H1 (cell line): ENCODE results near the gene KCNT1. TPM values are rescaled to one million over a fixed set of nuclear protein-coding genes. Genes with fewer than 3 reads are reported as not detected.

Experiments used
- CTCF ChIA-PET: fragments of 300-600 bp; sonication (Branson Sonifier 250); formaldehyde crosslinking; loops from one replicate; lab custom pipeline; 2021; ENCODE audit not compliant: partially characterized antibody; lab: Charles Lee
- POLR2A ChIA-PET: fragments of 300-600 bp; sonication (Branson Sonifier 250); formaldehyde crosslinking; loops from one replicate; lab custom pipeline; 2021; ENCODE audit warnings: inconsistent platforms; ENCODE audit not compliant: partially characterized antibody; lab: Charles Lee
- DNase-seq, 2 experiments: peaks; one replicate each; pipeline versions ENCODE4 v3.0.0 to v3.0.0-alpha.2; 2010 to 2022; ENCODE audit warnings: low spot score in 2 of 2, low read depth in 1 of 2, mixed read lengths in 1 of 2
- FAIRE-seq: peaks from 2 replicates; lab custom pipeline; 2011; peaks lifted over from hg19 to GRCh38; lab: Jason Lieb, UNC
- H2AFZ ChIP-seq: 2 replicates; pipeline ENCODE4 v1.8.1; 2012; ENCODE audit warnings: low read length, inconsistent platforms
- H2AK5ac ChIP-seq: 2 replicates; pipeline ENCODE4 v1.6.1; 2013; ENCODE audit warnings: low read depth, low read length
- H2BK120ac ChIP-seq: replicated peaks from 2 replicates; pipeline ENCODE3; 2013; ENCODE audit warnings: low read depth, low read length, inconsistent platforms
- H2BK12ac ChIP-seq: 2 replicates; pipeline ENCODE4 v1.6.1; 2013; ENCODE audit warnings: low read depth, low read length
- H2BK15ac ChIP-seq: 2 replicates; pipeline ENCODE4 v1.6.1; 2013; ENCODE audit warnings: low read length
- H2BK20ac ChIP-seq: 2 replicates; pipeline ENCODE4 v1.6.1; 2013; ENCODE audit warnings: low read length
- H2BK5ac ChIP-seq: 2 replicates; pipeline ENCODE4 v1.6.1; 2013; ENCODE audit warnings: low read depth, low read length
- H3K14ac ChIP-seq: 2 replicates; pipeline ENCODE4 v1.6.1; 2013; ENCODE audit warnings: inconsistent platforms; ENCODE audit not compliant: insufficient read length
- H3K18ac ChIP-seq: 2 replicates; pipeline ENCODE4 v1.6.1; 2013; ENCODE audit warnings: low read length; ENCODE audit errors: extremely low read depth
- H3K23ac ChIP-seq: 2 replicates; pipeline ENCODE4 v1.6.1; 2013; ENCODE audit warnings: inconsistent platforms; ENCODE audit not compliant: insufficient read length
- H3K23me2 ChIP-seq: 2 replicates; pipeline ENCODE4 v1.6.1; 2013; ENCODE audit warnings: low read depth, low read length
- H3K27ac ChIP-seq: 2 replicates; pipeline ENCODE4 v1.6.1; 2011; ENCODE audit warnings: low read depth, low read length, inconsistent platforms
- H3K27me3 ChIP-seq, 4 experiments: replicated peaks in 1 of 4; 1 replicate in 1 of 4; 2 replicates in 3 of 4; pipeline versions ENCODE4 v1.6.1 to v1.8.1; 2011 to 2013; ENCODE audit warnings: low read length in 3 of 4, mild to moderate bottlenecking in 3 of 4, inconsistent platforms in 2 of 4, mixed read lengths in 2 of 4, moderate library complexity in 1 of 4; ENCODE audit not compliant: control insufficient read depth in 3 of 4, insufficient read depth in 3 of 4; ENCODE audit errors: extremely low read depth in 1 of 4
- H3K36me3 ChIP-seq, 4 experiments: 2 replicates each; pipeline versions ENCODE4 v1.6.1 to v1.8.1; 2011 to 2013; ENCODE audit warnings: mild to moderate bottlenecking in 4 of 4, low read length in 3 of 4, moderate library complexity in 2 of 4, control low read depth in 1 of 4, inconsistent platforms in 1 of 4; ENCODE audit not compliant: insufficient read depth in 4 of 4, control insufficient read depth in 2 of 4
- H3K4ac ChIP-seq: replicated peaks from 2 replicates; pipeline ENCODE3; 2013; ENCODE audit warnings: low read length, low read depth, mixed read lengths, inconsistent platforms; ENCODE audit not compliant: insufficient read length
- H3K4me1 ChIP-seq, 4 experiments: replicated peaks in 1 of 4; 1 replicate in 1 of 4; 2 replicates in 3 of 4; pipeline versions ENCODE4 v1.6.1 to v1.8.1; 2011 to 2013; ENCODE audit warnings: low read length in 3 of 4, inconsistent platforms in 2 of 4, mixed read lengths in 1 of 4; ENCODE audit not compliant: insufficient read depth in 4 of 4, control insufficient read depth in 3 of 4
- H3K4me2 ChIP-seq, 2 experiments: 2 replicates each; pipeline versions ENCODE4 v1.6.1 to v1.8.1; 2011 to 2013; ENCODE audit warnings: low read depth in 2 of 2, low read length in 2 of 2, control low read depth in 1 of 2, inconsistent platforms in 1 of 2, mild to moderate bottlenecking in 1 of 2; ENCODE audit not compliant: insufficient read depth in 1 of 2
- H3K4me3 ChIP-seq, 4 experiments: fragments of 200-600, 300-600 bp in 1 of 4; sonication (generic), shearing (Covaris generic), sonication (Bioruptor Twin) in 1 of 4; 2 replicates each; pipeline versions ENCODE4 v1.5.1 to v1.8.1; 2011 to 2016; ENCODE audit warnings: low read length in 4 of 4, low read depth in 3 of 4, control low read depth in 2 of 4, inconsistent platforms in 2 of 4, mild to moderate bottlenecking in 2 of 4, mixed read lengths in 1 of 4, moderate library complexity in 1 of 4; ENCODE audit not compliant: insufficient read depth in 2 of 4; ENCODE audit errors: extremely low read depth in 1 of 4
- H3K56ac ChIP-seq: replicated peaks from 2 replicates; pipeline ENCODE3; 2013; ENCODE audit warnings: low read depth, mild to moderate bottlenecking, mixed read lengths, low read length, inconsistent platforms; ENCODE audit not compliant: insufficient read length
- H3K79me1 ChIP-seq: 2 replicates; pipeline ENCODE4 v1.6.1; 2013; ENCODE audit warnings: low read depth, low read length, control low read depth
- H3K79me2 ChIP-seq, 2 experiments: 2 replicates each; pipeline versions ENCODE4 v1.6.1 to v1.8.1; 2012 to 2013; ENCODE audit warnings: low read length in 2 of 2, mild to moderate bottlenecking in 2 of 2, inconsistent platforms in 1 of 2; ENCODE audit not compliant: insufficient read depth in 2 of 2, control insufficient read depth in 1 of 2
- H3K9ac ChIP-seq, 4 experiments: replicated peaks in 1 of 4; 1 replicate in 1 of 4; 2 replicates in 3 of 4; pipeline versions ENCODE4 v1.6.1 to v1.8.1; 2011 to 2013; ENCODE audit warnings: low read depth in 3 of 4, low read length in 3 of 4, control low read depth in 2 of 4, mild to moderate bottlenecking in 2 of 4, moderate library complexity in 2 of 4, inconsistent platforms in 1 of 4; ENCODE audit errors: extremely low read depth in 1 of 4
- H3K9me3 ChIP-seq, 2 experiments: 2 replicates each; pipeline versions ENCODE4 v1.6.1 to v1.8.1; 2012 to 2013; ENCODE audit warnings: mild to moderate bottlenecking in 2 of 2, moderate library complexity in 2 of 2, control low read depth in 1 of 2, inconsistent platforms in 1 of 2, low read depth in 1 of 2, low read length in 1 of 2, mixed read lengths in 1 of 2; ENCODE audit not compliant: insufficient read depth in 2 of 2
- H4K20me1 ChIP-seq, 2 experiments: replicated peaks in 1 of 2; 2 replicates each; pipeline versions ENCODE3 to v1.8.1; 2011 to 2013; ENCODE audit warnings: inconsistent platforms in 2 of 2, low read length in 2 of 2, mild to moderate bottlenecking in 1 of 2; ENCODE audit not compliant: insufficient read depth in 2 of 2, control insufficient read depth in 1 of 2
- H4K5ac ChIP-seq: 2 replicates; pipeline ENCODE4 v1.6.1; 2013; ENCODE audit warnings: low read length, low read depth, mixed read lengths, inconsistent platforms; ENCODE audit not compliant: insufficient read length
- H4K8ac ChIP-seq: 2 replicates; pipeline ENCODE4 v1.8.0; 2013; ENCODE audit warnings: mild to moderate bottlenecking, moderate library complexity, low read length, inconsistent platforms; ENCODE audit not compliant: insufficient read depth; ENCODE audit errors: extremely low read depth
- H4K91ac ChIP-seq: replicated peaks from 2 replicates; pipeline ENCODE3; 2013; ENCODE audit warnings: low read length, mixed read lengths, inconsistent platforms; ENCODE audit not compliant: insufficient read length
- CBX8 ChIP-seq: fragments of 300-800, 300-1000 bp; sonication (generic); IDR thresholded peaks from 2 replicates; pipeline ENCODE4 v1.7.1; 2016; ENCODE audit warnings: low read depth, low read length, borderline replicate concordance
- KDM4A ChIP-seq: IDR thresholded peaks from one replicate; pipeline ENCODE4 v1.7.1; 2012; ENCODE audit warnings: low read depth, mild to moderate bottlenecking, moderate library complexity, low read length, inconsistent platforms; ENCODE audit not compliant: severe bottlenecking
- RNF2 ChIP-seq: fragments of 200-900, 300-1000 bp; sonication (generic); IDR thresholded peaks from 2 replicates; pipeline ENCODE4 v1.7.1; 2016; ENCODE audit warnings: borderline replicate concordance, low read depth, mild to moderate bottlenecking, antibody characterized with exemption, low read length; ENCODE audit not compliant: poor library complexity, severe bottlenecking; ENCODE audit errors: missing control alignments
- SRF ChIP-seq: IDR thresholded peaks from 2 replicates; pipeline ENCODE4 v1.6.1; 2011; ENCODE audit warnings: mild to moderate bottlenecking, low read depth, low read length, moderate library complexity
- SUZ12 ChIP-seq: fragments of 200-600 bp; sonication (generic); IDR thresholded peaks from 2 replicates; pipeline ENCODE4 v1.6.1; 2012; ENCODE audit warnings: mild to moderate bottlenecking, inconsistent platforms, low read length, moderate library complexity, mixed read lengths
- TCF12 ChIP-seq: IDR thresholded peaks from 2 replicates; pipeline ENCODE4 v1.6.1; 2011; ENCODE audit warnings: low read depth, mild to moderate bottlenecking, low read length
- WGBS, 2 experiments: shearing (Covaris generic) in 1 of 2; methylation state at CpG; one replicate each; pipeline versions ENCODE4 v1.1.6 to v1.1.7; 2013 to 2015; ENCODE audit warnings: low lambda C conversion rate in 2 of 2, mixed read lengths in 2 of 2, inconsistent platforms in 1 of 2, low coverage in 1 of 2, missing lambda C conversion rate in 1 of 2; ENCODE audit not compliant: insufficient replicate concordance in 2 of 2, insufficient coverage in 1 of 2, insufficient read length in 1 of 2; ENCODE audit errors: extremely low coverage in 1 of 2, missing lambda C conversion rate in 1 of 2; 5-methylcytosine and 5-hydroxymethylcytosine counted together
- polyA plus RNA-seq, 7 experiments: library from polyadenylated mRNA; depleted of rRNA in 3 of 7; stranded (reverse) in 5 of 7; unstranded in 2 of 7; fragments of >200 nt in 5 of 7; fragments of 200-250 nt in 2 of 7; gene quantifications; 1 replicate in 5 of 7; 2 replicates in 1 of 7; 4 replicates in 1 of 7; pipeline versions ENCODE4 v1.2.1 to v1.2.3, GENCODE V29; 2011 to 2013; ENCODE audit warnings: missing spikeins in 2 of 7, mixed read lengths in 2 of 7
- total RNA-seq: library from RNA; stranded (reverse); fragmentation: NEBNext Ultra II Directional; extraction: Animal tissue kit (Norgen Biotek cat#: 25700); gene quantifications from 2 replicates; pipeline ENCODE4 v1.2.1, GENCODE V29; 2021
- TF ChIP-seq, protein P1 (sequence below): IDR thresholded peaks from 2 replicates; pipeline ENCODE4 v1.6.1; 2011; ENCODE audit warnings: low read length, improper control_type of control experiment
- TF ChIP-seq, protein P2 (sequence below), 3 experiments: IDR thresholded peaks; 1 replicate in 2 of 3; 2 replicates in 1 of 3; pipeline versions ENCODE4 v1.5.1 to v1.6.1; 2011; ENCODE audit warnings: low read length in 3 of 3, mild to moderate bottlenecking in 3 of 3, inconsistent platforms in 2 of 3, low read depth in 1 of 3, moderate library complexity in 1 of 3; ENCODE audit not compliant: insufficient read depth in 1 of 3; ENCODE audit errors: control extremely low read depth in 1 of 3

KCNT1 gene
- total and polyA plus RNA-seq, 2 of the 8 experiments (the other 6 are each of a cell fraction or from before 2014, with no cell fraction given), result 0.13 to 0.20 TPM

DNA sequence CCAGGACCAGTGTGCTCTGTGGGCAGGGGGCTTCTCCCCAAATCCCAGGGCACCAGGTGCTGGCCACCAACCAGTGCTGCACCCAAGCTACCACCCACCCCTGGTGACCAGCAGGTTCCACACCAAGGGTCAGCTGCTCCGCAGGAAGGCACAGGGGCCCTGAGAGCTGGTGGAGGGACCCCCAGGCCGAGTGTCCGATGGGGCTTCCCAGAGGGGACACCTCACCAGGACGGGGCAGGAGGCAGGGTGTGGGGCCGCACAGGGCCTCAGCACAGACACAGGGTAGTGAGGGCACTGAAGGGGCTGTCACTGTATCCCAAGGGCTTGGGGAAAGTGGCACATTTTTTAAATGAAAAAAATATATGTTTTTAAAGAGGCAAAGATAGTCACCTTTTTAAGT lies 20.8 kb upstream of the KCNT1 start:
- H3K23ac ChIP-seq, result no peak overlapping the region
- 0 out of 2 replicates have a peak overlapping the region, but pooled peaks have one; percentile 50 for H2BK12ac ChIP-seq
- no peak overlapping the region for H3K4me3 ChIP-seq
- H2AK5ac ChIP-seq, result peak overlapping the region; percentile 82; the same call in 1 of the 2 replicates
- H3K4me2 ChIP-seq, result no peak overlapping the region
- POLR2A ChIA-PET, result interaction anchor here (1.4 kb wide), 1 partner anchor 9 kb away, joined by 6 read pairs; no protein-coding TSS in a partner anchor
- no peak overlapping the region for H2AFZ ChIP-seq
- no peak overlapping the region for H4K5ac ChIP-seq
- no peak overlapping the region; the same call in 1 of the 2 replicates for H3K18ac ChIP-seq
- no peak overlapping the region for H4K8ac ChIP-seq
- peak overlapping the region; percentile 66; the same call in 1 of the 2 replicates for H2BK5ac ChIP-seq
- no peaks in the 10 kb centered on the region for H3K23me2 ChIP-seq
- H3K79me1 ChIP-seq, result no peaks in the 10 kb centered on the region
- no peak overlapping the region for H3K14ac ChIP-seq
- H2BK20ac ChIP-seq, result peak overlapping the region; percentile 90; the same call in 1 of the 2 replicates
- WGBS, 2 experiments, result 86% methylated on average over 5 of the region's 5 CpGs; no CpG with 5 or more reads in 1 of the 2 experiments
- H3K9me3 ChIP-seq, result peaks cover 3 to 5% of the 10 kb centered on the region in 2 experiments; a peak in 1 of 4 replicates
- no peak overlapping the region for H2BK15ac ChIP-seq
- no peak overlapping the region for H3K56ac ChIP-seq
- no peak overlapping the region for H3K27ac ChIP-seq
- H4K20me1 ChIP-seq, result no peaks in the 10 kb centered on the region
- H3K4me1 ChIP-seq, result peaks cover 0 to 13% (median 2%) of the 10 kb centered on the region in 4 experiments; a peak in 4 of 7 replicates
- FAIRE-seq (no peak), DNase-seq (no peak)
- no peak overlapping the region for H3K4ac ChIP-seq
- CTCF ChIA-PET, result interaction anchor here (1.0 to 2.8 kb wide), 3 partner anchors 9 to 78 kb away, joined by 3 to 10 read pairs (median 3); no protein-coding TSS in a partner anchor
- no peak overlapping the region for H3K9ac ChIP-seq
- H4K91ac ChIP-seq, result no peak overlapping the region
- H3K27me3 ChIP-seq, result no peaks in the 10 kb centered on the region; a peak in 1 of 7 replicates
- H3K36me3 ChIP-seq, result no peaks in the 10 kb centered on the region
- H3K79me2 ChIP-seq, result no peaks in the 10 kb centered on the region
- no peak overlapping the region for H2BK120ac ChIP-seq
- TF ChIP-seq, protein P1, sequence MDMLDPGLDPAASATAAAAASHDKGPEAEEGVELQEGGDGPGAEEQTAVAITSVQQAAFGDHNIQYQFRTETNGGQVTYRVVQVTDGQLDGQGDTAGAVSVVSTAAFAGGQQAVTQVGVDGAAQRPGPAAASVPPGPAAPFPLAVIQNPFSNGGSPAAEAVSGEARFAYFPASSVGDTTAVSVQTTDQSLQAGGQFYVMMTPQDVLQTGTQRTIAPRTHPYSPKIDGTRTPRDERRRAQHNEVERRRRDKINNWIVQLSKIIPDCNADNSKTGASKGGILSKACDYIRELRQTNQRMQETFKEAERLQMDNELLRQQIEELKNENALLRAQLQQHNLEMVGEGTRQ, result no peak
- TF ChIP-seq, protein P2, sequence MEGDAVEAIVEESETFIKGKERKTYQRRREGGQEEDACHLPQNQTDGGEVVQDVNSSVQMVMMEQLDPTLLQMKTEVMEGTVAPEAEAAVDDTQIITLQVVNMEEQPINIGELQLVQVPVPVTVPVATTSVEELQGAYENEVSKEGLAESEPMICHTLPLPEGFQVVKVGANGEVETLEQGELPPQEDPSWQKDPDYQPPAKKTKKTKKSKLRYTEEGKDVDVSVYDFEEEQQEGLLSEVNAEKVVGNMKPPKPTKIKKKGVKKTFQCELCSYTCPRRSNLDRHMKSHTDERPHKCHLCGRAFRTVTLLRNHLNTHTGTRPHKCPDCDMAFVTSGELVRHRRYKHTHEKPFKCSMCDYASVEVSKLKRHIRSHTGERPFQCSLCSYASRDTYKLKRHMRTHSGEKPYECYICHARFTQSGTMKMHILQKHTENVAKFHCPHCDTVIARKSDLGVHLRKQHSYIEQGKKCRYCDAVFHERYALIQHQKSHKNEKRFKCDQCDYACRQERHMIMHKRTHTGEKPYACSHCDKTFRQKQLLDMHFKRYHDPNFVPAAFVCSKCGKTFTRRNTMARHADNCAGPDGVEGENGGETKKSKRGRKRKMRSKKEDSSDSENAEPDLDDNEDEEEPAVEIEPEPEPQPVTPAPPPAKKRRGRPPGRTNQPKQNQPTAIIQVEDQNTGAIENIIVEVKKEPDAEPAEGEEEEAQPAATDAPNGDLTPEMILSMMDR (IDR thresholded peaks at IDR 0.05; ENCODE audit: control extremely low read depth in 1 of 3, insufficient read depth in 1 of 3, low read depth in 1 of 3, low read length in 3 of 3), result no peak
- TF ChIP-seq CBX8 (no peak), SUZ12 (no peak), SRF (no peak), TCF12 (no peak), RNF2 (no peak), KDM4A (no peak)
